HCT116 (cell line): ENCODE results near the gene CCL20. TPM values are rescaled to one million over a fixed set of nuclear protein-coding genes. Genes with fewer than 3 reads are reported as not detected.

Experiments used
- ATAC-seq: fragments of 200-7000 bp; cut with Tn5 transposase; 2 replicates; pipeline ENCODE4 v1.9.1; 2020; ENCODE audit warnings: mild to moderate bottlenecking, moderate library complexity
- BruUV-seq: library from RNA; stranded (reverse); fragments of 400-500 nt; replicated peaks from 2 replicates; lab custom pipeline; 2021; lab: Mats Ljungman, UMichigan
- CTCF ChIA-PET: fragments of 300-600 bp; sonication (Branson Sonifier 250); formaldehyde crosslinking; loops from one replicate; lab custom pipeline; 2021; ENCODE audit warnings: antibody characterized with exemption; lab: Charles Lee
- POLR2A ChIA-PET: fragments of 300-600, 350-600 bp; sonication (Branson Sonifier 250); formaldehyde crosslinking; loops from one replicate; lab custom pipeline; 2021; ENCODE audit warnings: antibody characterized with exemption; lab: Charles Lee
- RAD21 ChIA-PET, 2 experiments: fragments of 300-600 bp; sonication (Branson Sonifier 250); formaldehyde crosslinking; loops; one replicate each; lab custom pipeline; 2023; ENCODE audit warnings: low total read pairs in 2 of 2; ENCODE audit not compliant: uncharacterized antibody in 2 of 2, unreplicated experiment in 2 of 2, low non-redundant PET in 1 of 2; lab: Charles Lee
- DNase-seq: peaks from one replicate; pipeline ENCODE4 v3.0.0-alpha.2; 2010; ENCODE audit warnings: low read depth, low spot score
- H2AFZ ChIP-seq: fragments of 200-600 bp; shearing (Covaris generic), sonication (generic); 2 replicates; pipeline ENCODE4 v1.6.1; 2017; ENCODE audit warnings: low read depth, mixed run types, mixed read lengths, antibody characterized with exemption, low read length; ENCODE audit not compliant: poor library complexity, severe bottlenecking
- H3K27ac ChIP-seq: 2 replicates; pipeline ENCODE4 v1.5.1; 2012; ENCODE audit warnings: low read depth, low read length
- H3K27me3 ChIP-seq: fragments of 200-600 bp; sonication (generic); 2 replicates; pipeline ENCODE4 v1.6.1; 2016; ENCODE audit warnings: mixed run types, low read length, mixed read lengths; ENCODE audit not compliant: insufficient read depth
- H3K36me3 ChIP-seq, 2 experiments: fragments of 200-500 bp in 1 of 2; fragments of 200-600 bp in 1 of 2; sonication (Bioruptor generic) in 1 of 2; sonication (generic) in 1 of 2; 2 replicates each; pipeline versions ENCODE4 v1.5.1 to v1.6.1; 2014 to 2016; ENCODE audit warnings: low read length in 2 of 2, inconsistent platforms in 1 of 2, mixed read lengths in 1 of 2, mixed run types in 1 of 2; ENCODE audit not compliant: insufficient read depth in 2 of 2, control insufficient read depth in 1 of 2
- H3K4me1 ChIP-seq, 2 experiments: fragments of 200-600 bp in 1 of 2; sonication (generic) in 1 of 2; 2 replicates each; pipeline versions ENCODE4 v1.5.1 to v1.6.1; 2012 to 2017; ENCODE audit warnings: low read length in 2 of 2, inconsistent platforms in 1 of 2, mild to moderate bottlenecking in 1 of 2, mixed read lengths in 1 of 2, mixed run types in 1 of 2, moderate library complexity in 1 of 2; ENCODE audit not compliant: insufficient read depth in 2 of 2, control insufficient read depth in 1 of 2
- H3K4me2 ChIP-seq: fragments of 200-600 bp; sonication (generic); 2 replicates; pipeline ENCODE4 v1.6.1; 2017; ENCODE audit warnings: mixed run types, low read length, mixed read lengths
- H3K4me3 ChIP-seq, 2 experiments: fragments of 200-600 bp in 1 of 2; sonication (generic) in 1 of 2; replicated peaks in 1 of 2; 2 replicates each; pipeline ENCODE4 v1.5.1; 2011 to 2016; ENCODE audit warnings: low read length in 2 of 2, control low read depth in 1 of 2, low read depth in 1 of 2, mild to moderate bottlenecking in 1 of 2, mixed read lengths in 1 of 2, mixed run types in 1 of 2
- H3K79me2 ChIP-seq: fragments of 200-600 bp; sonication (generic); 2 replicates; pipeline ENCODE4 v1.6.1; 2017; ENCODE audit warnings: mild to moderate bottlenecking, mixed run types, low read length, moderate library complexity, mixed read lengths; ENCODE audit not compliant: insufficient read depth
- H3K9ac ChIP-seq: fragments of 200-600 bp; sonication (generic); 2 replicates; pipeline ENCODE4 v1.6.1; 2016; ENCODE audit warnings: low read length, mixed read lengths
- H3K9me2 ChIP-seq: fragments of 200-600 bp; sonication (generic), shearing (Covaris generic); 2 replicates; pipeline ENCODE4 v1.6.1; 2017; ENCODE audit warnings: mixed run types, mild to moderate bottlenecking, moderate library complexity; ENCODE audit not compliant: insufficient read depth
- H3K9me3 ChIP-seq, 2 experiments: fragments of 200-500 bp in 1 of 2; fragments of 200-600 bp in 1 of 2; sonication (Bioruptor generic) in 1 of 2; sonication (generic) in 1 of 2; 2 replicates each; pipeline ENCODE4 v1.6.1; 2014 to 2017; ENCODE audit warnings: low read length in 2 of 2, mixed read lengths in 2 of 2, inconsistent platforms in 1 of 2, low read depth in 1 of 2, mild to moderate bottlenecking in 1 of 2, mixed run types in 1 of 2, moderate library complexity in 1 of 2; ENCODE audit not compliant: control insufficient read depth in 1 of 2, insufficient read depth in 1 of 2
- H4K20me1 ChIP-seq: fragments of 200-600 bp; sonication (generic), shearing (Covaris generic); 2 replicates; pipeline ENCODE4 v1.6.1; 2017; ENCODE audit warnings: mixed run types, mild to moderate bottlenecking, moderate library complexity; ENCODE audit not compliant: insufficient read depth
- CBX3 ChIP-seq: IDR thresholded peaks from 2 replicates; pipeline ENCODE4 v1.6.1; 2012; ENCODE audit warnings: low read depth
- ELF1 ChIP-seq: IDR thresholded peaks from 2 replicates; pipeline ENCODE4 v1.6.1; 2012; ENCODE audit warnings: low read depth, borderline replicate concordance
- EZH2phosphoT487 ChIP-seq: fragments of 200-600 bp; IDR thresholded peaks from 2 replicates; pipeline ENCODE4 v1.6.1; 2018; ENCODE audit warnings: antibody characterized with exemption, borderline replicate concordance
- FOSL1 ChIP-seq: IDR thresholded peaks from 2 replicates; pipeline ENCODE4 v1.6.1; 2012; ENCODE audit warnings: low read depth
- POLR2AphosphoS5 ChIP-seq: IDR thresholded peaks from 2 replicates; pipeline ENCODE4 v1.6.1; 2011; ENCODE audit warnings: mild to moderate bottlenecking, low read depth, low read length, moderate library complexity
- SP1 ChIP-seq: IDR thresholded peaks from 2 replicates; pipeline ENCODE4 v1.6.1; 2012; ENCODE audit warnings: low read depth
- ZFX ChIP-seq: fragments of 450-650 bp; IDR thresholded peaks from 2 replicates; pipeline ENCODE4 v1.6.1; 2017
- ZNF274 ChIP-seq: fragments of 200-500 bp; sonication (Bioruptor generic); IDR thresholded peaks from 2 replicates; pipeline ENCODE4 v1.6.1; 2014; ENCODE audit warnings: mild to moderate bottlenecking, low read depth, low read length, inconsistent platforms
- intact Hi-C: fragments of 100-400 bp; cut with micrococcal nuclease; formaldehyde crosslinking; loops from 2 replicates; pipeline ENCODE4 v1.10.0; 2022
- total RNA-seq: library from RNA; stranded (reverse); gene quantifications from one replicate; pipeline ENCODE4 v1.2.1, GENCODE V29; 2021; ENCODE audit not compliant: unreplicated experiment
- TF ChIP-seq, protein P1 (sequence below): IDR thresholded peaks from 2 replicates; pipeline ENCODE4 v1.6.1; 2012
- TF ChIP-seq, protein P2 (sequence below): IDR thresholded peaks from 2 replicates; pipeline ENCODE4 v1.6.1; 2011; ENCODE audit warnings: mild to moderate bottlenecking, low read length, moderate library complexity; ENCODE audit not compliant: insufficient replicate concordance; ENCODE audit errors: extremely low read depth
- TF ChIP-seq, protein P3 (sequence below), 3 experiments: fragments of 200-600 bp in 1 of 3; sonication (generic) in 1 of 3; IDR thresholded peaks in 2 of 3; conservative IDR thresholded peaks in 1 of 3; 2 replicates each; pipeline ENCODE4 v1.5.1; 2012 to 2017; ENCODE audit warnings: low read depth in 2 of 3, low read length in 2 of 3, antibody characterized with exemption in 1 of 3, borderline replicate concordance in 1 of 3, control low read depth in 1 of 3, mild to moderate bottlenecking in 1 of 3, mixed read lengths in 1 of 3, mixed run types in 1 of 3, moderate library complexity in 1 of 3; ENCODE audit not compliant: insufficient read depth in 1 of 3
- TF ChIP-seq, protein P4 (sequence below): IDR thresholded peaks from 2 replicates; pipeline ENCODE4 v1.6.1; 2012

CCL20 gene
- total RNA-seq, 1 experiment from 2014 or later: 0.30 TPM

DNA sequence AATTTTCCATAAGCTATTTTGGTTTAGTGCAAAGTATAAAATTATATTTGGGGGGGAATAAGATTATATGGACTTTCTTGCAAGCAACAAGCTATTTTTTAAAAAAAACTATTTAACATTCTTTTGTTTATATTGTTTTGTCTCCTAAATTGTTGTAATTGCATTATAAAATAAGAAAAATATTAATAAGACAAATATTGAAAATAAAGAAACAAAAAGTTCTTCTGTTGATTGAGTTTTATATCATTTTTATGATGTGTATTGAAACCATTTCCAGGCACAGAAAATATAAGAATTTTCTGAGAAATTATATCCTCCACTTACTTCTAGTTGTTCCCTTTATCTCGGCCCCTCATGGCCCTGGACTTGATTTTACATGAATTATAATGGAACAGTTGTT lies 3.7 kb downstream of the CCL20 start:
- ATAC-seq (no peak), DNase-seq (no peak)
- H3K4me3 ChIP-seq: peak overlapping the region; percentile 6 to 41; a peak in 3 of 4 replicates
- H3K4me1 ChIP-seq: peaks cover 31 to 59% of the 10 kb centered on the region in 2 experiments
- H3K4me2 ChIP-seq: peak overlapping the region; percentile 72
- H3K9me3 ChIP-seq: no peaks in the 10 kb centered on the region
- no TSS peak for BruUV-seq
- no peaks in the 10 kb centered on the region for H3K9me2 ChIP-seq
- peak overlapping the region; percentile 36 for H3K9ac ChIP-seq
- ChIA-PET CTCF (no interaction called here), POLR2A (interaction anchor here (1.1 to 1.3 kb wide), 2 partner anchors 43 to 46 kb away, joined by 3 to 4 read pairs; no protein-coding TSS in a partner anchor), RAD21 (interaction anchor here in 1 of 2 experiments (0.6 kb wide), 1 partner anchor 30 kb away, joined by 3 read pairs; no protein-coding TSS in a partner anchor)
- peak overlapping the region; percentile 43; the same call in 1 of the 2 replicates for H3K27ac ChIP-seq
- no peaks in the 10 kb centered on the region for H3K27me3 ChIP-seq
- peak overlapping the region; percentile 49 for H2AFZ ChIP-seq
- TF ChIP-seq, protein P1, sequence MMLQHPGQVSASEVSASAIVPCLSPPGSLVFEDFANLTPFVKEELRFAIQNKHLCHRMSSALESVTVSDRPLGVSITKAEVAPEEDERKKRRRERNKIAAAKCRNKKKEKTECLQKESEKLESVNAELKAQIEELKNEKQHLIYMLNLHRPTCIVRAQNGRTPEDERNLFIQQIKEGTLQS: no peak
- H3K36me3 ChIP-seq: no peaks in the 10 kb centered on the region
- intact Hi-C loops: no loop called here
- no peaks in the 10 kb centered on the region for H4K20me1 ChIP-seq
- no peaks in the 10 kb centered on the region for H3K79me2 ChIP-seq

DNA sequence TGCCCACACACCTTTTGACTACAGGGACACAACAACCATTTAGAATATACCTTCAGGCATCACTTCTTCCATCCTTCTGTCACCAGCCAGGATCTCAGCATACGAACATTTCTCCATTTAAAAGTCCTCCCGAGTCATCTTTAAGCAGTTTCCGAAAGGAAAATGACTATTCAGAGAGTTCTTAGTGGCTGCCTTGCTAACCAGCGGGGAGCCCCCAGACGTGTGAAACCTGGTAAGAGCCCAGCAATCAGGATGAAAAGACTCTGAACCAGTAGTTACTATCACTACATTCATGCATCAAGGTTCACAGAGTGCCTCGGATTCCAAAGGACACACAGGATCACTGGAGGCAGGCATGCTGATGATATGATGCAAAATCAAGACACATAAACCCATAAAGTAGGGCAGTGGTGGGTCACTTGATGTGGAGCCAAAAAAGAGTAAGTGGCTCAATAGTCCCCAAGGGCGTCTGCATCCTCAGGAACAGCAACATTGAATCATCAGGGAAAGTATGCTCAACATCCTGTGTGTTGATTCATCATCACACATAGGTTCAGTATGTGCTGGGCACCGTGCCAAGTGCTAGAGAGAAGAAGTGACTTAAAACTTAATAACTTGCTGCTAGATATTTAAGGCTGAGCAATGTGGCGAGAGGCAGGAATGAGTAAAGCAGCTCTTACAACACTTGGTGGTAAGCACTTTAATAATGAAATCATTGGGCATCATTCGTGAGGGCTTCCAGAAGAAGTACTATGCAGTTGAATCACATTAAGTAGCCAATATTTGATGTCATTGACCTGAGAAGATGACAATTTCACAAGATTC lies 4.4 kb downstream of the CCL20 start:
- H3K9me3 ChIP-seq: no peaks in the 10 kb centered on the region
- no peaks in the 10 kb centered on the region for H3K9me2 ChIP-seq
- H3K36me3 ChIP-seq: no peaks in the 10 kb centered on the region
- peaks cover 31 to 64% of the 10 kb centered on the region in 2 experiments for H3K4me1 ChIP-seq
- H3K4me3 ChIP-seq: peak overlapping the region; percentile 6 to 41
- H3K9ac ChIP-seq: peak overlapping the region; percentile 36
- H3K4me2 ChIP-seq: peak overlapping the region; percentile 72
- H2AFZ ChIP-seq: peak overlapping the region; percentile 86
- TSS peak; percentile 84 for BruUV-seq
- no peaks in the 10 kb centered on the region for H3K79me2 ChIP-seq
- peak overlapping the region; percentile 43; the same call in 1 of the 2 replicates for H3K27ac ChIP-seq
- no peaks in the 10 kb centered on the region for H3K27me3 ChIP-seq
- ChIA-PET POLR2A (interaction anchor here (1.1 to 2.7 kb wide), 2 partner anchors 44 to 45 kb away, joined by 4 to 21 read pairs; no protein-coding TSS in a partner anchor), RAD21 (interaction anchor here in 1 of 2 experiments (1.0 kb wide), 1 partner anchor 44 kb away, joined by 3 read pairs; no protein-coding TSS in a partner anchor), CTCF (interaction anchor here (0.8 kb wide), 1 partner anchor 44 kb away, joined by 4 read pairs; no protein-coding TSS in a partner anchor)
- intact Hi-C loops: loop anchor here (1.0 to 2.0 kb wide), 2 partner anchors 45 to 66 kb away; no protein-coding TSS in a partner anchor
- H4K20me1 ChIP-seq: no peaks in the 10 kb centered on the region
- peak; percentile 99 for DNase-seq
- ATAC-seq: peak; percentile 83
- no peak for TF ChIP-seq ZFX
- peak; percentile 99 for TF ChIP-seq SP1
- TF ChIP-seq, protein P1: peak; percentile 92
- no peak for TF ChIP-seq EZH2phosphoT487
- TF ChIP-seq, protein P2, sequence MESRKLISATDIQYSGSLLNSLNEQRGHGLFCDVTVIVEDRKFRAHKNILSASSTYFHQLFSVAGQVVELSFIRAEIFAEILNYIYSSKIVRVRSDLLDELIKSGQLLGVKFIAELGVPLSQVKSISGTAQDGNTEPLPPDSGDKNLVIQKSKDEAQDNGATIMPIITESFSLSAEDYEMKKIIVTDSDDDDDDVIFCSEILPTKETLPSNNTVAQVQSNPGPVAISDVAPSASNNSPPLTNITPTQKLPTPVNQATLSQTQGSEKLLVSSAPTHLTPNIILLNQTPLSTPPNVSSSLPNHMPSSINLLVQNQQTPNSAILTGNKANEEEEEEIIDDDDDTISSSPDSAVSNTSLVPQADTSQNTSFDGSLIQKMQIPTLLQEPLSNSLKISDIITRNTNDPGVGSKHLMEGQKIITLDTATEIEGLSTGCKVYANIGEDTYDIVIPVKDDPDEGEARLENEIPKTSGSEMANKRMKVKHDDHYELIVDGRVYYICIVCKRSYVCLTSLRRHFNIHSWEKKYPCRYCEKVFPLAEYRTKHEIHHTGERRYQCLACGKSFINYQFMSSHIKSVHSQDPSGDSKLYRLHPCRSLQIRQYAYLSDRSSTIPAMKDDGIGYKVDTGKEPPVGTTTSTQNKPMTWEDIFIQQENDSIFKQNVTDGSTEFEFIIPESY: peak; percentile 31
- no peak for TF ChIP-seq ZNF274
- TF ChIP-seq FOSL1: peak; percentile 99
- TF ChIP-seq, protein P3, sequence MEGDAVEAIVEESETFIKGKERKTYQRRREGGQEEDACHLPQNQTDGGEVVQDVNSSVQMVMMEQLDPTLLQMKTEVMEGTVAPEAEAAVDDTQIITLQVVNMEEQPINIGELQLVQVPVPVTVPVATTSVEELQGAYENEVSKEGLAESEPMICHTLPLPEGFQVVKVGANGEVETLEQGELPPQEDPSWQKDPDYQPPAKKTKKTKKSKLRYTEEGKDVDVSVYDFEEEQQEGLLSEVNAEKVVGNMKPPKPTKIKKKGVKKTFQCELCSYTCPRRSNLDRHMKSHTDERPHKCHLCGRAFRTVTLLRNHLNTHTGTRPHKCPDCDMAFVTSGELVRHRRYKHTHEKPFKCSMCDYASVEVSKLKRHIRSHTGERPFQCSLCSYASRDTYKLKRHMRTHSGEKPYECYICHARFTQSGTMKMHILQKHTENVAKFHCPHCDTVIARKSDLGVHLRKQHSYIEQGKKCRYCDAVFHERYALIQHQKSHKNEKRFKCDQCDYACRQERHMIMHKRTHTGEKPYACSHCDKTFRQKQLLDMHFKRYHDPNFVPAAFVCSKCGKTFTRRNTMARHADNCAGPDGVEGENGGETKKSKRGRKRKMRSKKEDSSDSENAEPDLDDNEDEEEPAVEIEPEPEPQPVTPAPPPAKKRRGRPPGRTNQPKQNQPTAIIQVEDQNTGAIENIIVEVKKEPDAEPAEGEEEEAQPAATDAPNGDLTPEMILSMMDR (IDR thresholded peaks at IDR 0.05 in 2 of 3, conservative IDR thresholded peaks at IDR 0.05 in 1 of 3; ENCODE audit: borderline replicate concordance in 1 of 3, insufficient read depth in 1 of 3, low read depth in 2 of 3, low read length in 2 of 3): no peak
- TF ChIP-seq CBX3: peak; percentile 99
- TF ChIP-seq POLR2AphosphoS5: peak; percentile 83
- no peak for TF ChIP-seq ELF1
- TF ChIP-seq, protein P4, sequence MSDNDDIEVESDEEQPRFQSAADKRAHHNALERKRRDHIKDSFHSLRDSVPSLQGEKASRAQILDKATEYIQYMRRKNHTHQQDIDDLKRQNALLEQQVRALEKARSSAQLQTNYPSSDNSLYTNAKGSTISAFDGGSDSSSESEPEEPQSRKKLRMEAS: peak; percentile 88
